ENCODE results near the gene CRYBB3.

Gene CRYBB3

GRCh38 chr22:25161017-25161915 is 38.4 kb upstream of the CRYBB3 start:
- H3K4me3 ChIP-seq (replicated peaks in 1 of 2; ENCODE audit: low read depth in 2 of 2, low read length in 2 of 2): no peak overlapping the region
- TF ChIP-seq CTCF (IDR thresholded peaks at IDR 0.05; ENCODE audit: low read depth, low read length): no peak
- no peak for DNase-seq (ENCODE audit: low read depth in 2 of 2)

- no peak overlapping the region for H3K4me3 ChIP-seq (replicated peaks in 1 of 2; ENCODE audit: low read depth in 2 of 2, low read length in 2 of 2)
- no peak for DNase-seq (ENCODE audit: low read depth in 2 of 2)
- TF ChIP-seq CTCF (IDR thresholded peaks at IDR 0.05; ENCODE audit: low read depth, low read length): no peak
Observed at GRCh38 chr22:25161916-25162530, 37.6 kb upstream of the CRYBB3 start.

- TF ChIP-seq CTCF (IDR thresholded peaks at IDR 0.05; ENCODE audit: low read depth, low read length): no peak
- H3K4me3 ChIP-seq (replicated peaks in 1 of 2; ENCODE audit: low read depth in 2 of 2, low read length in 2 of 2): no peak overlapping the region
- DNase-seq (ENCODE audit: low read depth in 2 of 2): no peak
Observed at GRCh38 chr22:25162561-25162960, 37.1 kb upstream of the CRYBB3 start.

- no peak overlapping the region for H3K4me3 ChIP-seq (replicated peaks in 1 of 2; ENCODE audit: low read depth in 2 of 2, low read length in 2 of 2)
- no peak for TF ChIP-seq CTCF (IDR thresholded peaks at IDR 0.05; ENCODE audit: low read depth, low read length)
- no peak for DNase-seq (ENCODE audit: low read depth in 2 of 2)
Observed at GRCh38 chr22:25165785-25166184, 33.9 kb upstream of the CRYBB3 start.

- no peak for DNase-seq (ENCODE audit: low read depth in 2 of 2)
- H3K4me3 ChIP-seq (replicated peaks in 1 of 2; ENCODE audit: low read depth in 2 of 2, low read length in 2 of 2): no peak overlapping the region
- no peak for TF ChIP-seq CTCF (IDR thresholded peaks at IDR 0.05; ENCODE audit: low read depth, low read length)
Observed at GRCh38 chr22:25166266-25167040, 33.2 kb upstream of the CRYBB3 start.

- TF ChIP-seq CTCF (IDR thresholded peaks at IDR 0.05; ENCODE audit: low read depth, low read length): no peak
- no peak overlapping the region for H3K4me3 ChIP-seq (replicated peaks in 1 of 2; ENCODE audit: low read depth in 2 of 2, low read length in 2 of 2)
Observed at GRCh38 chr22:25167082-25167481, 32.6 kb upstream of the CRYBB3 start.

More at GRCh38 chr22:25167082-25167481, 32.6 kb upstream of the CRYBB3 start:
- no peak for DNase-seq (ENCODE audit: low read depth in 2 of 2)

Measured in cardiac fibroblast (primary cell).